ENCODE measurements around the gene KLHL26. TPM values are rescaled to one million over a fixed set of nuclear protein-coding genes. Genes with fewer than 3 reads are reported as not detected.

Gene KLHL26
- total and polyA plus RNA-seq, 9 of the 15 experiments (the other 6 are each of a cell fraction or from before 2014, with no cell fraction given): 0.13 to 13.3 (median 1.4) TPM

DNA sequence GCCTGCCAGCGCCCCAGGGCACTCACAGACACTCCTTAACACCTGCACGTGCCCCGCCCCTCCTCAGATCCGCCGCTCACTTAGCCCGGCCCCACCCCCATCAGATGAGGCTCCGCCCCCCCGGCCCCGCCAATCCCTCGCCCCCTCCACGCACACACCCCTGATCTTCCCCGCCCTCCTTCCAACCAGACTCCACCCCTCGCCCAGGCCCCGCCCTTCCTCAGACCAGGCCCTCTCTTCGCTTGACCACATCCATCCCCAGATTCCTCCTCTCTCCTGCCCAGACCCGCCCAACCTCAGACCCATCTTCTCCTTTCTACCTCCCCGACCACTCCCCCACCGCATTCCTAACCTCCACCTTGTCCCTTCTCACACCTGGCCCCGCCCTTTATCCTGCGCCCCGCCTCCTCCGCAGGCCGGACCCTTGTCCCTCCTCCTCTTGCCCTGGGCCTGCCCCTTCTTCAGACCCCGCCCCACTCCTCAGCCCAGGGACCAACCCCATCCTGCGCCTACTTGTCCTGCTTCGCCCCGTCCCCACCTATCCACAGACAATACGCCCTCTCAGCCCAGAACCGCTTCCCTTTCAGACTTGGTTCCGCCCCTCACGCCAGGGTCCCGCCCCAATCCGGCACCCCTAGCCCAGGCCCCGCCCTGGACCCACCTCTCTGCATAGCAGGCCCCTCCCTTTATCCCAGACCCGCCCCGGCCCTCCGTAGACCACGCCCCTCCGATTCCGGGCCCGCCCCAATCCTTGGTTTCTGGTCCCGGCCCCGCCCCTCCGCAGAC lies 452 bp upstream of the KLHL26 start (continued):
- TF ChIP-seq, protein P1, sequence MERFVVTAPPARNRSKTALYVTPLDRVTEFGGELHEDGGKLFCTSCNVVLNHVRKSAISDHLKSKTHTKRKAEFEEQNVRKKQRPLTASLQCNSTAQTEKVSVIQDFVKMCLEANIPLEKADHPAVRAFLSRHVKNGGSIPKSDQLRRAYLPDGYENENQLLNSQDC (CRISPR knock-in tag; IDR thresholded peaks at IDR 0.05): no peak
- TF ChIP-seq TAL1 (IDR thresholded peaks at IDR 0.05) (0 out of 2 replicates have a peak, but pooled peaks have one; percentile 15), ZNF644 (tag; IDR thresholded peaks at IDR 0.05; ENCODE audit: low read depth) (no peak), ZNF785 (CRISPR knock-in tag; IDR thresholded peaks at IDR 0.05) (no peak), MBD2 (IDR thresholded peaks at IDR 0.05; ENCODE audit: borderline replicate concordance, low read depth) (peak; percentile 73; the same call in 1 of the 2 replicates), PHB2 (IDR thresholded peaks at IDR 0.05; ENCODE audit: low read depth) (peak; percentile 50; the same call in 1 of the 2 replicates), MYC (IDR thresholded peaks at IDR 0.05; ENCODE audit: low read depth, low read length) (peak; percentile 25), MYC (CRISPR knock-in tag; IDR thresholded peaks at IDR 0.05; ENCODE audit: borderline replicate concordance, low read depth) (no peak), TFAP4 (CRISPR knock-in tag; IDR thresholded peaks at IDR 0.05; ENCODE audit: borderline replicate concordance) (peak; percentile 34; the same call in 1 of the 2 replicates), TEAD1 (CRISPR knock-in tag; IDR thresholded peaks at IDR 0.05) (0 out of 4 replicates have a peak, but pooled peaks of 1 of the 2 experiments have one; percentile 34), ZFX (CRISPR knock-in tag; IDR thresholded peaks at IDR 0.05) (no peak)
- TF ChIP-seq, protein P2, sequence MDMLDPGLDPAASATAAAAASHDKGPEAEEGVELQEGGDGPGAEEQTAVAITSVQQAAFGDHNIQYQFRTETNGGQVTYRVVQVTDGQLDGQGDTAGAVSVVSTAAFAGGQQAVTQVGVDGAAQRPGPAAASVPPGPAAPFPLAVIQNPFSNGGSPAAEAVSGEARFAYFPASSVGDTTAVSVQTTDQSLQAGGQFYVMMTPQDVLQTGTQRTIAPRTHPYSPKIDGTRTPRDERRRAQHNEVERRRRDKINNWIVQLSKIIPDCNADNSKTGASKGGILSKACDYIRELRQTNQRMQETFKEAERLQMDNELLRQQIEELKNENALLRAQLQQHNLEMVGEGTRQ (CRISPR knock-in tag; IDR thresholded peaks at IDR 0.05): peak; percentile 38; the same call in 1 of the 2 replicates
- TF ChIP-seq, protein P3, sequence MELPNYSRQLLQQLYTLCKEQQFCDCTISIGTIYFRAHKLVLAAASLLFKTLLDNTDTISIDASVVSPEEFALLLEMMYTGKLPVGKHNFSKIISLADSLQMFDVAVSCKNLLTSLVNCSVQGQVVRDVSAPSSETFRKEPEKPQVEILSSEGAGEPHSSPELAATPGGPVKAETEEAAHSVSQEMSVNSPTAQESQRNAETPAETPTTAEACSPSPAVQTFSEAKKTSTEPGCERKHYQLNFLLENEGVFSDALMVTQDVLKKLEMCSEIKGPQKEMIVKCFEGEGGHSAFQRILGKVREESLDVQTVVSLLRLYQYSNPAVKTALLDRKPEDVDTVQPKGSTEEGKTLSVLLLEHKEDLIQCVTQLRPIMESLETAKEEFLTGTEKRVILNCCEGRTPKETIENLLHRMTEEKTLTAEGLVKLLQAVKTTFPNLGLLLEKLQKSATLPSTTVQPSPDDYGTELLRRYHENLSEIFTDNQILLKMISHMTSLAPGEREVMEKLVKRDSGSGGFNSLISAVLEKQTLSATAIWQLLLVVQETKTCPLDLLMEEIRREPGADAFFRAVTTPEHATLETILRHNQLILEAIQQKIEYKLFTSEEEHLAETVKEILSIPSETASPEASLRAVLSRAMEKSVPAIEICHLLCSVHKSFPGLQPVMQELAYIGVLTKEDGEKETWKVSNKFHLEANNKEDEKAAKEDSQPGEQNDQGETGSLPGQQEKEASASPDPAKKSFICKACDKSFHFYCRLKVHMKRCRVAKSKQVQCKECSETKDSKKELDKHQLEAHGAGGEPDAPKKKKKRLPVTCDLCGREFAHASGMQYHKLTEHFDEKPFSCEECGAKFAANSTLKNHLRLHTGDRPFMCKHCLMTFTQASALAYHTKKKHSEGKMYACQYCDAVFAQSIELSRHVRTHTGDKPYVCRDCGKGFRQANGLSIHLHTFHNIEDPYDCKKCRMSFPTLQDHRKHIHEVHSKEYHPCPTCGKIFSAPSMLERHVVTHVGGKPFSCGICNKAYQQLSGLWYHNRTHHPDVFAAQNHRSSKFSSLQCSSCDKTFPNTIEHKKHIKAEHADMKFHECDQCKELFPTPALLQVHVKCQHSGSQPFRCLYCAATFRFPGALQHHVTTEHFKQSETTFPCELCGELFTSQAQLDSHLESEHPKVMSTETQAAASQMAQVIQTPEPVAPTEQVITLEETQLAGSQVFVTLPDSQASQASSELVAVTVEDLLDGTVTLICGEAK (IDR thresholded peaks at IDR 0.05): peak; percentile 40; the same call in 1 of the 2 replicates
- TF ChIP-seq, protein P3 (CRISPR knock-in tag; IDR thresholded peaks at IDR 0.05): no peak
